H1 (cell line): ENCODE data around the gene MTMR10.

Experiments used
- BRCA1 ChIP-seq: IDR thresholded peaks from 2 replicates; pipeline ENCODE4 v1.6.1; 2012; ENCODE audit warnings: low read depth, low read length, improper control_type of control experiment
- CEBPB ChIP-seq: IDR thresholded peaks from 2 replicates; pipeline ENCODE4 v1.6.1; 2012; ENCODE audit warnings: low read depth, low read length
- CTCF ChIP-seq, 3 experiments: IDR thresholded peaks; 1 replicate in 2 of 3; 2 replicates in 1 of 3; pipeline versions ENCODE4 v1.5.1 to v1.6.1; 2011; ENCODE audit warnings: low read length in 3 of 3, mild to moderate bottlenecking in 3 of 3, inconsistent platforms in 2 of 3, low read depth in 1 of 3, moderate library complexity in 1 of 3; ENCODE audit not compliant: insufficient read depth in 1 of 3; ENCODE audit errors: control extremely low read depth in 1 of 3
- EZH2 ChIP-seq: fragments of 200-600 bp; sonication (generic); IDR thresholded peaks from 2 replicates; pipeline ENCODE4 v1.7.1; 2012; ENCODE audit warnings: low read depth, mild to moderate bottlenecking, moderate library complexity, low read length, inconsistent platforms; ENCODE audit not compliant: severe bottlenecking
- JUN ChIP-seq: IDR thresholded peaks from 2 replicates; pipeline ENCODE4 v1.6.1; 2011; ENCODE audit warnings: low read depth, mild to moderate bottlenecking, improper control_type of control experiment, low read length
- POLR2A ChIP-seq, 2 experiments: IDR thresholded peaks; 1 replicate in 1 of 2; 2 replicates in 1 of 2; pipeline ENCODE4 v1.6.1; 2011; ENCODE audit warnings: low read depth in 2 of 2, low read length in 2 of 2, mild to moderate bottlenecking in 2 of 2; ENCODE audit errors: control extremely low read depth in 1 of 2
- RXRA ChIP-seq: IDR thresholded peaks from 2 replicates; pipeline ENCODE4 v1.6.1; 2011; ENCODE audit warnings: low read depth, mild to moderate bottlenecking, low read length, moderate library complexity; ENCODE audit not compliant: insufficient read depth

- TF ChIP-seq RXRA (no peak), POLR2A (IDR thresholded peaks at IDR 0.05; ENCODE audit: control extremely low read depth in 1 of 2, low read depth in 2 of 2, low read length in 2 of 2) (no peak), JUN (no peak), CEBPB (no peak), CTCF (IDR thresholded peaks at IDR 0.05; ENCODE audit: control extremely low read depth in 1 of 3, insufficient read depth in 1 of 3, low read depth in 1 of 3, low read length in 3 of 3) (no peak), EZH2 (no peak), BRCA1 (no peak)
Measured at GRCh38 chr15:30962079-30962478, 29.3 kb downstream of the MTMR10 start.
